Astrocyte (in vitro differentiated cells and primary cell): Measurements from ENCODE around the gene FBXO48. TPM values are rescaled to one million over a fixed set of nuclear protein-coding genes. Genes with fewer than 3 reads are reported as not detected.

ENCODE experiments used
- DNase-seq: peaks from one replicate; pipeline ENCODE4 v3.0.0-alpha.2; 2010; ENCODE audit warnings: low read depth
- FAIRE-seq: peaks from 2 replicates; lab custom pipeline; 2011; peaks lifted over from hg19 to GRCh38; lab: Jason Lieb, UNC
- H2AFZ ChIP-seq: 2 replicates; pipeline ENCODE4 v1.6.0; 2012; ENCODE audit warnings: low read depth, low read length, inconsistent platforms
- H3K27ac ChIP-seq: 2 replicates; pipeline ENCODE4 v1.5.1; 2011; ENCODE audit warnings: low read depth, low read length, inconsistent platforms
- H3K27me3 ChIP-seq: 2 replicates; pipeline ENCODE4 v1.6.0; 2011; ENCODE audit warnings: low read length, inconsistent platforms; ENCODE audit not compliant: insufficient read depth
- H3K36me3 ChIP-seq: 2 replicates; pipeline ENCODE4 v1.5.1; 2011; ENCODE audit warnings: low read length, inconsistent platforms; ENCODE audit not compliant: insufficient read depth
- H3K4me1 ChIP-seq: 2 replicates; pipeline ENCODE4 v1.5.1; 2011; ENCODE audit warnings: low read length, inconsistent platforms; ENCODE audit not compliant: insufficient read depth
- H3K4me2 ChIP-seq: 2 replicates; pipeline ENCODE4 v1.6.0; 2012; ENCODE audit warnings: low read length, inconsistent platforms
- H3K4me3 ChIP-seq: 2 replicates; pipeline ENCODE4 v1.5.1; 2011; ENCODE audit warnings: low read depth, mild to moderate bottlenecking, low read length, inconsistent platforms; ENCODE audit not compliant: insufficient read depth
- H3K79me2 ChIP-seq: 2 replicates; pipeline ENCODE4 v1.6.0; 2012; ENCODE audit warnings: mild to moderate bottlenecking, low read length, inconsistent platforms; ENCODE audit not compliant: insufficient read depth
- H3K9ac ChIP-seq: 2 replicates; pipeline ENCODE4 v1.6.0; 2012; ENCODE audit warnings: mild to moderate bottlenecking, low read length, inconsistent platforms
- H3K9me3 ChIP-seq: 2 replicates; pipeline ENCODE4 v1.5.1; 2012; ENCODE audit warnings: low read depth, mild to moderate bottlenecking, low read length, inconsistent platforms; ENCODE audit not compliant: insufficient read depth
- H4K20me1 ChIP-seq: 2 replicates; pipeline ENCODE4 v1.6.0; 2012; ENCODE audit warnings: low read length, inconsistent platforms; ENCODE audit not compliant: insufficient read depth
- H3K27ac Mint-ChIP-seq: one replicate; pipeline ENCODE4 v1.8.0; 2021; ENCODE audit warnings: mild to moderate bottlenecking, mixed read lengths; ENCODE audit not compliant: unreplicated experiment
- H3K27me3 Mint-ChIP-seq: one replicate; pipeline ENCODE4 v1.8.0; 2021; ENCODE audit warnings: low read depth, mixed read lengths; ENCODE audit not compliant: unreplicated experiment
- H3K36me3 Mint-ChIP-seq: one replicate; pipeline ENCODE4 v1.8.0; 2021; ENCODE audit warnings: low read depth, mixed read lengths; ENCODE audit not compliant: unreplicated experiment
- H3K4me1 Mint-ChIP-seq: one replicate; pipeline ENCODE4 v1.8.0; 2021; ENCODE audit warnings: low read depth, mixed read lengths; ENCODE audit not compliant: unreplicated experiment
- H3K4me3 Mint-ChIP-seq: one replicate; pipeline ENCODE4 v1.8.0; 2021; ENCODE audit warnings: mild to moderate bottlenecking, moderate library complexity, mixed read lengths; ENCODE audit not compliant: unreplicated experiment
- H3K9me3 Mint-ChIP-seq: one replicate; pipeline ENCODE4 v1.8.0; 2021; ENCODE audit warnings: mild to moderate bottlenecking, mixed read lengths; ENCODE audit not compliant: unreplicated experiment
- EZH2 ChIP-seq: IDR thresholded peaks from 2 replicates; pipeline ENCODE4 v1.6.1; 2012; ENCODE audit warnings: mild to moderate bottlenecking, low read length, inconsistent platforms; ENCODE audit not compliant: insufficient read depth
- total RNA-seq: library from RNA; stranded (reverse); gene quantifications from 2 replicates; pipeline ENCODE4 v1.2.1, GENCODE V29; 2021
- TF ChIP-seq, protein P1 (sequence below): IDR thresholded peaks from 2 replicates; pipeline ENCODE4 v1.5.1; 2011; ENCODE audit warnings: low read depth, mild to moderate bottlenecking, inconsistent platforms, low read length, moderate library complexity; ENCODE audit not compliant: insufficient read depth

The FBXO48 gene
- total RNA-seq, 1 donor from 2014 or later = 0.54 TPM

DNA sequence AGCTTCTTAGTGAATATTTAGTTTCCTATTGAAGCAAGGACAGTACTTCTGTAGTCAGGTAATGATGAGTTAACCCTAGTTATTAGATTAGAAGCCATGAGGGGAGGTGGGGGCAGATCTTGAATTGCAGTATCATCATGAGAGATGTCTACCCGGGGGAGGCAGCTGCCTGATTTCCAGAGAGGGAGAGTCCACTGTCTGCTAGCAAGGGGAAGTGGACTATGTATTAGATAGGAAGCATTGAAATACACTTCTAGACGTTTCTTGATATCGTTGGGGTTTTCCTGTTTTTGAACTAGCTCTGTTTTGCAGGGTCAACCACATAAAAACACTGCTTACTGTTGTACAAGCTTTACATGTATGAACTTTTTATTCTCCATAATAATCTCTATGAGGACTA lies 39.1 kb upstream of the FBXO48 start:
- no peaks in the 10 kb centered on the region for H3K27me3 Mint-ChIP-seq
- H3K4me3 Mint-ChIP-seq = no peak overlapping the region
- no peak overlapping the region for H3K27ac Mint-ChIP-seq
- no peak overlapping the region for H2AFZ ChIP-seq
- H3K27ac ChIP-seq = no peak overlapping the region
- FAIRE-seq = no peak
- peaks cover 3% of the 10 kb centered on the region for H3K9me3 Mint-ChIP-seq
- H3K27me3 ChIP-seq = no peaks in the 10 kb centered on the region
- H3K4me3 ChIP-seq = no peak overlapping the region
- no peaks in the 10 kb centered on the region for H3K4me1 Mint-ChIP-seq
- peaks cover 2% of the 10 kb centered on the region for H3K36me3 Mint-ChIP-seq
- no peaks in the 10 kb centered on the region for H3K9me3 ChIP-seq
- H3K4me1 ChIP-seq = no peaks in the 10 kb centered on the region
- no peak for DNase-seq
- TF ChIP-seq EZH2 = no peak
- TF ChIP-seq, protein P1, sequence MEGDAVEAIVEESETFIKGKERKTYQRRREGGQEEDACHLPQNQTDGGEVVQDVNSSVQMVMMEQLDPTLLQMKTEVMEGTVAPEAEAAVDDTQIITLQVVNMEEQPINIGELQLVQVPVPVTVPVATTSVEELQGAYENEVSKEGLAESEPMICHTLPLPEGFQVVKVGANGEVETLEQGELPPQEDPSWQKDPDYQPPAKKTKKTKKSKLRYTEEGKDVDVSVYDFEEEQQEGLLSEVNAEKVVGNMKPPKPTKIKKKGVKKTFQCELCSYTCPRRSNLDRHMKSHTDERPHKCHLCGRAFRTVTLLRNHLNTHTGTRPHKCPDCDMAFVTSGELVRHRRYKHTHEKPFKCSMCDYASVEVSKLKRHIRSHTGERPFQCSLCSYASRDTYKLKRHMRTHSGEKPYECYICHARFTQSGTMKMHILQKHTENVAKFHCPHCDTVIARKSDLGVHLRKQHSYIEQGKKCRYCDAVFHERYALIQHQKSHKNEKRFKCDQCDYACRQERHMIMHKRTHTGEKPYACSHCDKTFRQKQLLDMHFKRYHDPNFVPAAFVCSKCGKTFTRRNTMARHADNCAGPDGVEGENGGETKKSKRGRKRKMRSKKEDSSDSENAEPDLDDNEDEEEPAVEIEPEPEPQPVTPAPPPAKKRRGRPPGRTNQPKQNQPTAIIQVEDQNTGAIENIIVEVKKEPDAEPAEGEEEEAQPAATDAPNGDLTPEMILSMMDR = no peak
- no peaks in the 10 kb centered on the region for H4K20me1 ChIP-seq
- no peak overlapping the region for H3K4me2 ChIP-seq
- no peaks in the 10 kb centered on the region for H3K79me2 ChIP-seq
- H3K9ac ChIP-seq = no peak overlapping the region
- no peaks in the 10 kb centered on the region for H3K36me3 ChIP-seq

DNA sequence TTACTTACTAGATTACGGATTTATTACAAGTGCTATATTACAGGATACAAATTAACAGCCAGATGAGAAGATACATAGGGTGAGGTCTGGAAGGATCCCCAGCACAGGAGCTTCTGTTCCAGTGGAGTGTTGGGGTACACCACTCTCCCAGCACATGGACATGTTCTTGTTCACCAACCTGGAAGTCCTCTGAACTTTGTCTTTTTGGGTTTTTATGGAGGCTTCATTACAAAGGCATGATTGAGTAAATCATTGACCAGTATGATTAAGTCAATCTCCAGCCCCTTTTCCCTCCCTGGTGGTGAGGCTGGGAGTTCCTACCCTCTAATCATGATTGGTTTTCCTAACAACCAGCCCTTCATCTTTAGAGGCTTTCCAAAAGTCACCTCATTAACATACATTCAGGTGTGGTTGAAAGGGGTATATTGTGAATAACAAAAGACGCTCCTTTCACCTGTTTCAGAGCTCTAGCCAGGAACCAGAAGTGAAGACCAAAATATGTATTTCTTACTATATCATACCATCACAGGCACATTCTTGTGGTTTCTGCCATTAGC lies 38.6 kb upstream of the FBXO48 start:
- no peak for FAIRE-seq
- Histone ChIP-seq H3K9ac (no peak overlapping the region), H3K9me3 (no peaks in the 10 kb centered on the region), H3K27ac (no peak overlapping the region), H2AFZ (no peak overlapping the region), H3K4me2 (no peak overlapping the region), H3K4me3 (no peak overlapping the region), H4K20me1 (no peaks in the 10 kb centered on the region), H3K36me3 (no peaks in the 10 kb centered on the region), H3K4me1 (no peaks in the 10 kb centered on the region), H3K27me3 (no peaks in the 10 kb centered on the region), H3K79me2 (no peaks in the 10 kb centered on the region)
- Mint-ChIP-seq H3K9me3 (peaks cover 3% of the 10 kb centered on the region), H3K36me3 (peaks cover 2% of the 10 kb centered on the region), H3K27me3 (no peaks in the 10 kb centered on the region), H3K4me1 (no peaks in the 10 kb centered on the region), H3K4me3 (no peak overlapping the region), H3K27ac (no peak overlapping the region)
- no peak for DNase-seq
- TF ChIP-seq, protein P1 = no peak
- no peak for TF ChIP-seq EZH2

DNA sequence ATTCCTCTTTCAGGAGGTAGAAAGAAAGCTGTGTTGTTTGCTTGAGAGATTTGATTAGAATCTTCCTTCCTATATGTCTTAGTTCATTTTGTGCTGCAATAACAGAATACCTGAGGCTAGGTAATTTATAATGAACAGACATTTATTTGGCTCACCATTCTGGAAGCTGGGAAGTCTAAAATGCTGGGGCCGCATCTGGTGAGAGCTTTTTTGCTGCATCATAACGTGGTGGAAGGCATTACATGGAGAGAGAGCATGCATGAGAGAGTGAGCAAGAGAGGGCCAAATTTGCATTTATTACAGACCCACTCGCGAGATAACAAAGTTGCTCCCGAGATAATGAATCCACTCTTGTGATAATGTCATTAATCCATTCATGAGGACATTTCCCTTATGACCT lies 34.7 kb upstream of the FBXO48 start:
- H3K27me3 Mint-ChIP-seq = no peaks in the 10 kb centered on the region
- Histone ChIP-seq H3K4me1 (no peaks in the 10 kb centered on the region), H2AFZ (no peak overlapping the region), H3K79me2 (no peaks in the 10 kb centered on the region), H3K4me3 (no peak overlapping the region), H3K27ac (no peak overlapping the region), H3K4me2 (no peak overlapping the region), H4K20me1 (no peaks in the 10 kb centered on the region), H3K27me3 (no peaks in the 10 kb centered on the region), H3K36me3 (no peaks in the 10 kb centered on the region), H3K9ac (no peak overlapping the region), H3K9me3 (no peaks in the 10 kb centered on the region)
- no peaks in the 10 kb centered on the region for H3K4me1 Mint-ChIP-seq
- H3K9me3 Mint-ChIP-seq = no peaks in the 10 kb centered on the region
- FAIRE-seq = no peak
- H3K36me3 Mint-ChIP-seq = peaks cover 1% of the 10 kb centered on the region
- H3K4me3 Mint-ChIP-seq = no peak overlapping the region
- H3K27ac Mint-ChIP-seq = no peak overlapping the region
- no peak for TF ChIP-seq EZH2
- TF ChIP-seq, protein P1 = no peak
- no peak for DNase-seq
